ENCODE measurements around the gene KRTAP11-1. TPM values are rescaled to one million over a fixed set of nuclear protein-coding genes. Genes with fewer than 3 reads are reported as not detected.

Gene KRTAP11-1, protein sequence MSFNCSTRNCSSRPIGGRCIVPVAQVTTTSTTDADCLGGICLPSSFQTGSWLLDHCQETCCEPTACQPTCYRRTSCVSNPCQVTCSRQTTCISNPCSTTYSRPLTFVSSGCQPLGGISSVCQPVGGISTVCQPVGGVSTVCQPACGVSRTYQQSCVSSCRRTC
- total RNA-seq = not detected

- Histone ChIP-seq H3K9ac (ENCODE audit: low read depth in 2 of 2, low read length in 2 of 2) (no peak within 1 kb of the TSS), H3K27ac (no peak within 1 kb of the TSS), H3K4me1 (no peaks in the 10 kb centered on the region), H3K9me3 (no peaks in the 10 kb centered on the region), H3K4me3 (no peak within 1 kb of the TSS), H3K27me3 (no peaks in the 10 kb centered on the region), H3K36me3 (no peaks in the 10 kb centered on the region)
- TF ChIP-seq, protein P1, sequence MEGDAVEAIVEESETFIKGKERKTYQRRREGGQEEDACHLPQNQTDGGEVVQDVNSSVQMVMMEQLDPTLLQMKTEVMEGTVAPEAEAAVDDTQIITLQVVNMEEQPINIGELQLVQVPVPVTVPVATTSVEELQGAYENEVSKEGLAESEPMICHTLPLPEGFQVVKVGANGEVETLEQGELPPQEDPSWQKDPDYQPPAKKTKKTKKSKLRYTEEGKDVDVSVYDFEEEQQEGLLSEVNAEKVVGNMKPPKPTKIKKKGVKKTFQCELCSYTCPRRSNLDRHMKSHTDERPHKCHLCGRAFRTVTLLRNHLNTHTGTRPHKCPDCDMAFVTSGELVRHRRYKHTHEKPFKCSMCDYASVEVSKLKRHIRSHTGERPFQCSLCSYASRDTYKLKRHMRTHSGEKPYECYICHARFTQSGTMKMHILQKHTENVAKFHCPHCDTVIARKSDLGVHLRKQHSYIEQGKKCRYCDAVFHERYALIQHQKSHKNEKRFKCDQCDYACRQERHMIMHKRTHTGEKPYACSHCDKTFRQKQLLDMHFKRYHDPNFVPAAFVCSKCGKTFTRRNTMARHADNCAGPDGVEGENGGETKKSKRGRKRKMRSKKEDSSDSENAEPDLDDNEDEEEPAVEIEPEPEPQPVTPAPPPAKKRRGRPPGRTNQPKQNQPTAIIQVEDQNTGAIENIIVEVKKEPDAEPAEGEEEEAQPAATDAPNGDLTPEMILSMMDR (IDR thresholded peaks at IDR 0.05) = no peak
- intact Hi-C loops (cut with DNase I) = no loop called here
- DNase-seq = no peak
These were observed at the start of gene KRTAP11-1 for GRCh38 chr21:30881480-30881879. KRTAP11-1 (minus strand) TSS chr21:30881580; CDS start chr21:30881524, 56 bp downstream.

DNA sequence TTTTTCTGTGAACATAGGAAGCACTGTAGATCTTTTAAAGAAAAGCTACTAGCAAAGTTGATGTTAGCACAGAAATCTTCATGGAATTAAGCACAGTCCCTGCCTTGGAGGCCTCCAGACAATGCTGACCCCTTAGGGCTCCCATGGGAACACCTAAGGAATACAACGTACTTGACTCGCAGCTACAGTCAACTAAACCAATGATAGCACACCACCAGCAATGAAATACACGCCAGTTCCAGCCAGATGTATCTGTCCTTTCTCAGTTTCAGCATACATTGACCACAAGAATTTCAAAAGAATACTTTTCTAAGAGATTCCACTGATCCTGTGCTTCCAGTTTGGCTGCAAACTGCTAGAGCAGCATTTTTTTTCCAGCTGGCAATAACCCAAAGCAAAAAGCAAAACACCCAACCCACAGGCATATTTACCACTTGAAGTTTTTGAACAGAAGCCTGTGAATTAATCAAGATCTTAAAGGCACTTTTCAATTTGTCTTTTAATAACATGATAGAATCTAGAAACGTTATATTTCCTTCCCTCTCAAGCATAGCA, 42.8 kb upstream of the KRTAP11-1 start:
- Histone ChIP-seq H3K9ac (ENCODE audit: low read depth in 2 of 2, low read length in 2 of 2) (no peak overlapping the region), H3K36me3 (no peaks in the 10 kb centered on the region), H3K4me3 (no peak overlapping the region), H3K9me3 (no peaks in the 10 kb centered on the region), H3K4me1 (no peaks in the 10 kb centered on the region), H3K27ac (no peak overlapping the region), H3K27me3 (no peaks in the 10 kb centered on the region)
- TF ChIP-seq, protein P1 (IDR thresholded peaks at IDR 0.05) = no peak
- DNase-seq = no peak
- intact Hi-C loops (cut with DNase I) = no loop called here

GRCh38 chr21:30921129-30921528, 39.7 kb upstream of the KRTAP11-1 start:
- Histone ChIP-seq H3K4me1 (no peaks in the 10 kb centered on the region), H3K36me3 (no peaks in the 10 kb centered on the region), H3K9ac (ENCODE audit: low read depth in 2 of 2, low read length in 2 of 2) (no peak overlapping the region), H3K27me3 (no peaks in the 10 kb centered on the region), H3K9me3 (no peaks in the 10 kb centered on the region), H3K4me3 (no peak overlapping the region), H3K27ac (no peak overlapping the region)
- TF ChIP-seq, protein P1 (IDR thresholded peaks at IDR 0.05) = no peak
- no peak for DNase-seq
- intact Hi-C loops (cut with DNase I) = no loop called here

DNA sequence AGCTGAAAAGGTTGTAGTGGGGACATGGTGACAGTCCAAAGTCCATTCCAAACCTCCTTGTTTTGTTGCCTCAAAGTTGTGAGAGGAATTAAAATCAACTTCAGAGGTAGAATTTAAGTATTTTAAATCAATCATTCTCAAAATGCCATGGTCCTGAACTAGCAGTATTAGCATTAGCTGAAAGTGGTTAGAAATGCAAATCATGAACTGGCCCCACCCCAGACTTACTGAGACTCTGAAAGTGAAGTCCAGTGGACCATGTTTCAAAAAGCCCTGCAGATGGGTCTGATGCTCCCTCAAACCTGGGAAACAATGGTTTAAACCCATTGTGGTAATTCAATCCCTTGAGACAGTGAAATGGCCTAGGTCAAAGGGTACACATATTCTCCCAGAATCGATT, 36.2 kb upstream of the KRTAP11-1 start:
- Histone ChIP-seq H3K27ac (no peak overlapping the region), H3K9ac (ENCODE audit: low read depth in 2 of 2, low read length in 2 of 2) (no peak overlapping the region), H3K4me1 (no peaks in the 10 kb centered on the region), H3K36me3 (no peaks in the 10 kb centered on the region), H3K4me3 (no peak overlapping the region), H3K9me3 (no peaks in the 10 kb centered on the region), H3K27me3 (no peaks in the 10 kb centered on the region)
- TF ChIP-seq, protein P1 (IDR thresholded peaks at IDR 0.05) = no peak
- no peak for DNase-seq
- intact Hi-C loops (cut with DNase I) = no loop called here

GRCh38 chr21:30900881-30901280, 19.5 kb upstream of the KRTAP11-1 start:
- Histone ChIP-seq H3K27ac (no peak overlapping the region), H3K27me3 (no peaks in the 10 kb centered on the region), H3K9me3 (no peaks in the 10 kb centered on the region), H3K36me3 (no peaks in the 10 kb centered on the region), H3K4me1 (no peaks in the 10 kb centered on the region), H3K4me3 (no peak overlapping the region), H3K9ac (ENCODE audit: low read depth in 2 of 2, low read length in 2 of 2) (no peak overlapping the region)
- no peak for DNase-seq
- intact Hi-C loops (cut with DNase I) = no loop called here
- TF ChIP-seq, protein P1 (IDR thresholded peaks at IDR 0.05) = no peak

All from colonic mucosa (tissue), 4 donors.